ENCODE measurements around the gene BRPF1.
A peak's percentile ranks its signal among the peaks of the same experiment; 100 is the strongest.
"Not testable (repeated sequence)": the region's sequence is repeated elsewhere in the genome, so short reads cannot be mapped to it uniquely, and the experiment has no call there.

Gene BRPF1

DNA sequence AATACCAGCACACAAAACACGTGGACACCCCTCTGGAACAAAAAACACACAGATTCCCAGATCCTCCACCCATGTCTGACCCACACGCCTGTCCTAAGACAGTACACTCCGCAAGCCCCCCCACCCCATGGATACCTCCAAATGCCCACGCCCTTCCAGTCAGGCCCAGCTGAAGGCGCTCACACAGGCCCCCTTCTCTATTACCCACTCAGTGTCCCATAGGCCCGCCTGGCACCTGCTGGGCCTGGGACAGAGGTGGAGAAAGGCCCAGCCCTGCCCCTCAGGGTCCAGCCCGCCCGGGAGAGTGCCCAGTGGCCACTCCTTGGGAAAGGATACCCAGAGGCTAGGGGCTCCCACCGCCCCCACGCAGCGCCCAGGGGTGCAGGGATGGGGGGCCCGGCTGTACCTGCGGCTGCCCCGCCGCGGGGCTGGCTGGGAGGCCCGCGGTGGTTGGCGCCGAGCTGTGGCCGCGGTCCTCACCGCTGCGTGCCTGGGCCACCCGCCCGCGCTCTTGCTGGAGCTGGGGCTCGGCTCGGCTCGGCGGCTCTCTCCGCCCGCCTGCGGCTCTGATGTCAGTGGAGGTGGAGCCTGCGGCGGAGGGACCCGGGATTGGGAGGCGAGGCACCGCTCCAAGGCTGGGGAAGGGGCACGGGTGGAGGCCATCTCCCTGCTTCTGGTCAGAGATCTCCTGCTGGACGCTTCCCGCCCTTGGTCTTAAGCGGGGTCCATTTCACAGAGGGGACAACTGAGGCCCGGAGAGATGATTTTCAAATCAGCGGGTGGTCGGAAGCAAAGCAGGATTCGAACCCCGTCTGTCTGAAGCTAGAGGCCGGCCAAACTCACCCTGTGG lies 38.1 kb downstream of the BRPF1 start, which contains the start of gene CAMK1:
TSS of gene CAMK1 (minus strand) at position 522 of the 850 bp plus-strand sequence. CDS start 2,198 bp downstream, outside the sequence.
- peak; percentile 78 for DNase-seq (ENCODE audit: low spot score)

DNA sequence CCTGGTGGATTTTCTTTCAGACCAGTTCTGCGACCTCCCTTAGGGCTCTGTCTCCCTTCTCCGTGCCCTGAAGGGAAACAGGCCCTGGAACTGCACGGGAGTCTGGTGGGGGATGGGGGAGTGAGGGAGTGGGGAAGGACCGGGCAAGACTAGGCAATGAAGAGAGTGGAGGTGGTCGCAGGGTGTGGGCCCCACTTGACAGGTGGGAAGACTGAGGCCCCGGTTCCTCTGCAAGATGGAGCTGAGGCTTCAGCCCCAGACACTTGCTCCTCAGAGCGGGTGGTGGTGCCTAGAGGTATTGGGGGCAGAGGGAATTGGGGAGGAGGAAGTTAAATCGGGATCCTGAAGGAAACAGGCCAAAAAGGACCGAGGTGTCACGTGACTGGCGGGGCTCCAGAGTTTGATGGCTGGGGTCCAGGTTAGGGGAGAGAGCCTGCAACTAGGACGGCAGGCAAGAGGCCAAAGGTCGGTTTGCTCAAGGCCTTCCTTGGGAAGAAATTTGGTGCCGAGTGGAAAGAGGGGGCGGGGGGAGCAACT lies 38.8 kb downstream of the BRPF1 start:
- DNase-seq (ENCODE audit: low spot score), result no peak

DNA sequence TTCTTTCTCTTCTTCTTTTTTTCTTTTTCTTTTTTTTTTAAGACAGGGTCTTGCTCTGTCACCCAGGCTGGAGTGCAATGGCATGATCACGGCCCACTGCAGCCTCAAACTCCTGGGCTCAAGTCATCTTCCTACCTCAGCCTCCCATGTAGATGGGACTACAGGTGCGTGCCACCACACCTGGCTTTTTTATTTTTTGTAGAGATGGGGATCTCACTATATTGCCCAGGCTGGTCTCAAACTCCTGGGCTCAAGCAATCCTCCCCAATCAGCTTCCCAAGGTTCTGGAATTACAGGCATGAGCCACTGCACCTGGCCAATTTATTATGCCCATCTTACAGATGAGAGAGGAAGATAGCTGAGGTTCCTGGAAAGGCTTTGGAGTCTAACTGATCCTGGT lies 39.5 kb downstream of the BRPF1 start:
- not testable (repeated sequence) for DNase-seq (ENCODE audit: low spot score)

DNA sequence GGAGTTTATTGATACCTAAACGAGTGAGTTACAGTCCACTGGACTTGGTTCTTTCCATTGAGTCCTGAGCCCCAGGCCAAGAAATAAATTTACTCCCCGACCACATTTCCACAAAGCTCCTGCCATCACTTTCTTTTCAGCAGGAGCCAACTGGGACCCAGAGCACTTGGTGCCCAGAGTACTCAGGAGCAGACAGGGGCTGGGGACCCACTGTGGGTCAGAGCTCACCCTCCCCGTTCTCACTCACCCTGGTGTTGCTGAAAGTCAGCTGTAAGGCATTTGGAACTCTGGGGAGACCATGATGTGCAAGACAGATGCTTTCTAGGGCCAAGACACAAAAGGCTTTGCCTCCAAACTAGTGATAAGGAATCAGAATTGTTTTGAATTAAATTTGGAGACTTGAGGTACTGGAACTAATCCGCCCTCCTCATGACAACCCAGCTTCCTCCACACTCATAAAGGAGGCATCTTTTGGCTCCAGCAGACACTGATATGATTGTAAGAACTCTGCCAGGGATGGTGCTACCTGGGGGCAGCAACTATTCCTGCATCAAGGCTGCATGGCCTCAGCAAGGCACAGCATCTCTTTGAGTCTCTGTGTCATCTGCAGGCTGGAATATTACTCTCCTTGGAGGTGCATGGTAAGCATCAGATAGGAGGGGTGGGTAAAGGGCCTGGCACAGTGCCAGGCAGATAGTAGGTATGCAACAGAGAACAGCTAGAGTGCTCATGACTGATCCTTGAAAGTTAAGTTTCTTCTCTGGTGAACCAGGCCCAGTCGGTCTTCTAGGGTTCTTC lies 45.6 kb downstream of the BRPF1 start:
- DNase-seq (ENCODE audit: low spot score), result no peak

DNA sequence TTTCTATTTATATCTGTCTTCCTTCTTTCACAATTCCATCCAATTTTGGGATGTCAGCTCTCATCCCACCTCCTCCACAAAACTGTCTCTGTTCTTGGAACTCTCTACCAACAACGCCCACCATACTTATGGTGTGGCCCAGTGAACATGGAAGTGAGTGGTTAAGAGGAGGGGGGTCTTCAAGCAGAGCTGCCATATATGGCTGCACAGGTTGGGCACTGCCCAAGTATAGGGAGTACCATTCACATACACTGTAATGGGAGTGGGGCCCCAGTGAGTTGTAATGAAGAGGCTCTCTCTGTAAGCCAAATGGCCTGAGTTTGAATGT lies 46.1 kb downstream of the BRPF1 start:
- DNase-seq (ENCODE audit: low spot score), result no peak

DNA sequence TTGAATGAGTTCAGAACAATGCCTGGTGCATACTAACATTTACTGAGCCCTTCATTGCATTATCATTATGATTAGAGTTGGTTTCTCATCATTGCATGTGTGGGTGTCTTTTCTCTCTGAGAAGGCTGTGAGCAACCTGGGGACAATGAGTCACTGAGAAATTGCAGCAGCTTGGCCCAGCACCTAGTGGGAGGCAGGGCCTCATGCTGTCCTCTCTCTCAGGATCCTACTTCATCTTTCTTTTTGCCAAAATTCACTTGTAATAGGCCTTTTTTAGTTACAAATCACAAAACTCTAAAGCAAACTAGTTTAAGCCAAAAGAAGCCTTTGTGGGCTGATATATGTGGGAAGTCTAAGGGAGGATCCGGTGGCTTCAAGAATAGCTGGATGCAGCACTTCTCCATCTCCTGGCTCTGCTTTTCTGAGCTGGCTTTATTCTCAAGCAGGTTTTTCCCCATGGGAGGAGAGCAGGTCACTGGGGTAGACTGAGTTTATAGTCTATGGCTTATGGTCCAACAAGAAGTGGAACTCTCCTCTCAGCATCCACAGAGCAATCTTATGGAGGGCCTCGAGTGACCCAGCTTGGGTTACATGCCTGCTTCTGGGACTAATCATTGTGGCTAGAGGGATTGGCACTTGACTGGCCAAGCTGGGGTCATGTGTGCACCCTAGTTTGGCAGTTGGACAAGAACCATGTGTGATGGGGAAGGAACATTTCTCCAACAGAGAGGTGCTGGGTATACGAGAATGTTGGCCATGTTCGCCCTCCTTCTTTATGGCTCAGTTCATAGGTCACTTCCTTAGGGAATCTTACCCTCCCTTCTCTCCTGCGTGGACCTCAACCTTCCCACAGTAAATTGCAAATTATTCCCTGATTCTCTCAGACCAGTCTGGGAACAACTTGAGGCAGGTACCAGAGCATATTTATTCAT lies 46.9 kb downstream of the BRPF1 start:
- DNase-seq (ENCODE audit: low spot score), result no peak

DNA sequence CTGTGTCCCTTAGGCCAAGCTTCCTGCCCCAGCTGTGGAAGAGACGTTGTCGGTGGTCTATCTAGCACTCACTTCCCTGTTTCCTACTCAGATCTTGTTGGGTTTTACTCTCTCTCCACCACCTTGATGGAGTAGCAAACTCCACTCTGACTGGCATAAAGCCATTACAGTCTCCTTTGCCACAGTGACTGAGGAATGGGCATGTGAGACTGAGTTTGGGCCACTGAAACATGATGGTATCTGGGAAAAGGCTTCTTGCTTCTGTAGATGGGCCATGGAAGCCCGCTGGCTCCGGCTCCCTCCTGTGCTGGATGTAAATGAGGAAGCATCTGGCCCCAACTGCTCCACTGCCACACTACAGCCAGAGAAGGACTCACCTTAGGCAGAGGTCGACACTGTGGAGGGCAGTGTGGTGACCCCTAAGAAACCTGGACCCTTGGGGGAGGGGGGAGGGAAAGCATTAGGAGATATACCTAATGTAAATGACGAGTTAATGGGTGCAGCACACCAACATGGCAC lies 47.6 kb downstream of the BRPF1 start:
- peak; percentile 45 for DNase-seq (ENCODE audit: low spot score)

DNA sequence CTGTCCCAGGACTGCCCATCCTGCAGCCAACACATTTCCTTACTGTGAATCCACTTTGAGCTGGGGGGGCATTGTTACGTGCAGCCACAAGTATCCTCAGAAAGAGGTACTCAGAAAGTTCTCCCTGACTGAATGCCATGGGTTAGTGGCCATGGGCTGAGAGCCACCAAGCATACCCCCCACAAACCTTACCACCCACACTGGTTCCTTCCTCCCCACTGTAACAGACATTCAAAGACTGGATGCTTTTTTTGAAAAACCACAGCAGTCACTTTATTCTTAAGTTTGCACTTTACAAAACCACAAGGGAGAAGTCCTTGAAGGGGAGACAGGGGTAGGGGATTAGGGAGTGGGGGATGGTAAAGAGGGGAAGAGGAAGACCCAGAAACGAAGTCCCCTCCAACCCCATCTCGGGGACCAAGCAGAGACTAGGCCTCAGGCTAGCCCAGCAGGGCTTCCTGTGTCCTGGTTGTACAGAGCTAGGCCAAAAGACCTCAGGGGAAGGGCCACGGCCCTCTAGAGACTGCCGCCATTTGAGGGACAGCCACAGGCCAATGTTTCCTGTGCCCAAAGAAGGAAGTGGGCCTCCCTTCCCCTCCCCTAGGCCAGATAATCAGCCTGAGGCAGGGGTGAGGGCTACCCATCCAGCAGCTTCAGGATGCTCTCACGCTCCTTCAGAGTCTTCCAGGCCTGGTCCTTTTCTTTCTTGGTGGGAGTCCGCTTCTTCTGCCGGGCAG lies 48.4 kb downstream of the BRPF1 start:
- DNase-seq (ENCODE audit: low spot score), result peak; percentile 78

DNA sequence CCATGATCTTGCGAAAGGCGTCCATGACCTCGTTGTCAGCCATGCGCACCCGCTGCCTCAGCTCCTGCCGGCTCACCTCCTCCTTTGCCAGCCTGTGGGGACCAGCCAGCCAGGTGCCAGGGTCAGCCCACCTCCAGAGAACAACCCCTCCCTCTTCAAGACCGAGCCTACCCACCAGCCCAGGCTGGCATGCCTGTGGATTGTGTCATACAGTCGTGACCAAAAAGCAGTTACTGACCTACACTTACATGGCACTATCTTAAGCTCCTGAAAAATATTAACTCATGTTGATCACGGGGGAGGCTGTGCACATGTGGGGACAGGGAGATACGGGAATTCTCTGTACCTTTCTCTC lies 48.9 kb downstream of the BRPF1 start:
- peak; percentile 36 for DNase-seq (ENCODE audit: low spot score)

DNA sequence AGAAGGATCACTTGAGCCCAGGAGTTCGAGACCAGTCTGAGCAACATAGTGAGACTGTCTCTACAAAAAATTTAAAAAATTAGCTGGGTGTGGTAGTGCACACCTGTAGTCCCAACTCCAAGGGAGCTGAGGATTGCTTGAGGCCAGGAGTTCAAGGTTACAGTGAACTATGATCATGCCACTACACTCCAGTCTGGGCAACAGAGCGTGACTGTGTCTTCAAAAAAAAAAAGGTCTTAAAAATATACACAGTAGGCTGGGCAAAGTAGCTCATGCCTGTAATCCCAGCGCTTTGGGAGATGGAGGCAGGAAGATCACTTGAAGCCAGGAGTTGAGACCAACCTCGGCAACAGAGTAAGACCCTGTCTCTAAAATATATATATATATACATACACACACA lies 49.4 kb downstream of the BRPF1 start:
- no peak for DNase-seq (ENCODE audit: low spot score)

DNA sequence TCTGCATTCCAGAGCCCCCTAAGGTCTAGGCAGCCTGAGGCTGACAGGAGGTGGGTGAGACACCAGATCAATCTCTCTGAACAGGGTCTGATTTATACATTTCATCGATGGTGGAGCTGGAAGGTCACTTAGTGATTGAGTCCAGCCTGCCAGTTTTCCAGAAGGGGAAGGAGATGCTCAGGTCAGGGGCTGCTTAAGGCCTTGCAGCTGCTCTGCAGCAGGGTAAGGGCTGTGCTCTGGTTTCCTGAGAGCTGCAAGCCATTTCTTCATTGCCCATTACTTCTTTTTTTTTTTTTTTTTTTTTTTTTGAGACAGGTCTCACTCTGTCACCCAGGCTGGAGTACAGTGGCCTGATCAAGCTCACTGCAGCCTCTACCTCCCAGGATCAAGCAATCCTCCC lies 50.0 kb downstream of the BRPF1 start:
- DNase-seq (ENCODE audit: low spot score), result no peak

DNA sequence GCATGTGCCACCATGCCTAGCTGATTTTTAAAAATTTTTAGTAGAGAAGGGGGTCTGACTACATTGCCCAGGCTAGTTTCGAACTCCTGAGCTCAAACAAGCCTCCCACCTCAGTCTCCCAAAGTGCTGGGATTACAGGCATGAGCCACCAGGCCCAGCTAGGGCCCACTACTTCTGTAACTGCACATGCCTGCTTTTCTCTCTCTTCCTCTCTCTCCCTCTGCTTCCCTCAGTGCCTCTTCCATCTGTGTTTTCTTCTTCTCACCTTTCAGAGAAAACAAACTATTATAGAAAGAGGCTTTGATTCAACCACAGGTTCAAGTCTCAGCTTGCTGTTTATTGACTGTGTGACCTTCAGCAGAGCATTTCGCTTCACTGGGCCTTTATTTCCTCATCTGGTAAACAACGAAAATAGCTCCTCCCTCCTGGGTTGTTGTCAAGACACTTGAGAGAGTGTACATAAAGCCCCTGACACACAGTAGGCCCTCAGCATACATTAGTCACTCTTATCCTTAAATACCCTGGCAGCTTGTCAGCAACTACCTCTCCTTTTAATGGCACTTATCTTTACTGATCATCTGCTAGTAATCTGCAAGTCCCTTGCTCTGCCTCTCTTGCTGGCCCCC lies 50.6 kb downstream of the BRPF1 start:
- no peak for DNase-seq (ENCODE audit: low spot score)

DNA sequence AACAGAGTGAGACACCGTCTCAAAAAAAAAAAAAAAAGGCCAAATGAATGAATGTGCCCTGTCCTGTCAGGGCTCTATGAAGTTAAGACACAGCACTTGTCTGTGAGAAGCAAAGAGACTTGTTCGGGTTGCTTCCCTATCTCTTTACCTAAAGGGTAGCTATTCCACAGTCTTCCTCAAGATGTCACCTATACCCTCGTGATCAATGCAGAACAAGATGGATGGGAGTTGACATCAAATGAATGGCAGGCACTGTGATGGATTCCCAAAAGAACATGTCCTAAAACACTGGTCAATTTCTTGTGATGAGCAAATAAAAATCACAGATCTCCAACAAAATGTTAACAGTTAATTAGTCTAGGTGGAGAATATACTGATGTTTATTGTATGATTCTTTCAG lies 51.2 kb downstream of the BRPF1 start:
- DNase-seq (ENCODE audit: low spot score), result peak; percentile 32

DNA sequence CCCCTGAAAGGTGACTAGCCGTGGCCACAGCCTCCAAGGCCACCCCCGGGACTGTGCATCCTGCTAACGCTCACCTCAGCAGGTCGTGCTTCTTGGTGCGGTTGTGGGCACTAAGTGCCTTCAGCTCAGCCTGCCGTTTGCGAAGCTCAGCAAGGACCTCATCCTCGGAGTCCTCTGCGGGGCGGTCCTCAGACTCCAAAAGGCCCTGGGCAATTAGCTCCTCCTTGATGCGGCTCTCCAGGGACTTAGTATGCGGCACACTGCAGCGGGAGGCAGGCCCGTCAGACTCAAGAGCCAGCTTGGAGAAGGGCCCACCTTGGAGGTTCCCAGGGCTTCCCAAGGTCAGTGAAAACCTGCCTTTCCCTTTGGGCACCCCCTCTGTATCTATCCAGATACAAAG lies 52.4 kb downstream of the BRPF1 start:
- no peak for DNase-seq (ENCODE audit: low spot score)

DNA sequence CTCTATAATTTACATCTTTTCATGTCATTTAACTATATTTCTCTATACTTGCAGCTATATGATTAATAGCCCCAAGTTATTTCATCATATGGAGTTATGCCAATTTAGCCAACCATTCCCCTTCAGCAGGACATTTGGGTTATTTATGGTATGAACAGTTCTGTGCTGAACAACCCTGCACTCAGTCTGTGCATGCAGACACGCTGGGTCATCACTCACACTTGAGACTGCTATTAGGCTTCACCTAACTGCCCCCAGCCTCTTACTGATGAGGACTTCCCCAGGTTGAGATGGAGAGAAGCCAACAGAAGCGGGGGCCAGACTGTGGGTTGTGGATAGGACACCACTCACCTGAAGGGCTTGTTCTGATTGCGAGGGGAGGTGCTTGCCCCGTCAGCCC lies 53.4 kb downstream of the BRPF1 start:
- no peak for DNase-seq (ENCODE audit: low spot score)

DNA sequence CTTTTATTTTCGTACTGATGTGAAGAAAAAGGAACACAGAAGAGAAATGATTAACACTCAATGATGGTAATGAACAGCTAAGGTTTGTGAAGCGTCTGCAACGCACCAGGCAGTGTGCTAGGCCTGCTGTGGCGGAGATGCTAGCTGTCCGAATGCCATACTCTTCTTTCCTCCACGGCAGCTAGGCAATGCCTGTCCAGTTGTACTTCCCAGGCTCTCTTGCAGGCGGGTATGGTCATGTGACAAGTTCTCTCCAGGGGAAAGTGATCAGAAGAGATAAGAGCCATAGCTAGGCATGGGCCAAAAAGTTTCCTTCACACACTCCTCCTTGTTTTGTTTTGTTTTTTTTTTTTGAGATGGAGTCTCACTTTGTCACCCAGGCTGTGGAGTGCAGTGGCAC lies 54.1 kb downstream of the BRPF1 start:
- no peak for DNase-seq (ENCODE audit: low spot score)

DNA sequence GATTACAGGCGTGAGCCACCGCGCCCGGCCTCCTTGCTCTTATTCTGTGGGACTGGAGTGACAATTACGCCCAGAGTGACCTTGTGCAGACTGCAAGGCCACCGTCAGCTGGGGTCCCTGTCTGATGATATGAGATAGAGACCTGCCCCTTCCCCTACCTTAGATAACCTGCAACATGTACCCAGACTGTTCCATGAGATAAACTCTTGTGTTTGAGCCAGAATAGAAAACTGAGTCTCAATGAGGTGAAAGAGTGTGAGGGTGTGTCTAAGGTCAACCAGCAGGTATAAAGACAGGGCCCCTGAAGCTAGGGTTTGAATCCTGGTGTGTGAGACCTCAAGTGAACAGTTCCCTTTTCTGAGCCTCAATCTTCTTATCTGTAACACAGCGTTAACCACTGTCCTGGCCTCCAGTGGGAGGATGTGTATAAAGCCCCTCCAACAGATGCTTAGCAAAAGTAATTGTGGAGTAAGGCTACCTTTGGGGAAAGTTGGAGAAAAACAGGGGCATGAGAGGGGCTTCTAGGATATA lies 54.7 kb downstream of the BRPF1 start:
- no peak for DNase-seq (ENCODE audit: low spot score)

DNA sequence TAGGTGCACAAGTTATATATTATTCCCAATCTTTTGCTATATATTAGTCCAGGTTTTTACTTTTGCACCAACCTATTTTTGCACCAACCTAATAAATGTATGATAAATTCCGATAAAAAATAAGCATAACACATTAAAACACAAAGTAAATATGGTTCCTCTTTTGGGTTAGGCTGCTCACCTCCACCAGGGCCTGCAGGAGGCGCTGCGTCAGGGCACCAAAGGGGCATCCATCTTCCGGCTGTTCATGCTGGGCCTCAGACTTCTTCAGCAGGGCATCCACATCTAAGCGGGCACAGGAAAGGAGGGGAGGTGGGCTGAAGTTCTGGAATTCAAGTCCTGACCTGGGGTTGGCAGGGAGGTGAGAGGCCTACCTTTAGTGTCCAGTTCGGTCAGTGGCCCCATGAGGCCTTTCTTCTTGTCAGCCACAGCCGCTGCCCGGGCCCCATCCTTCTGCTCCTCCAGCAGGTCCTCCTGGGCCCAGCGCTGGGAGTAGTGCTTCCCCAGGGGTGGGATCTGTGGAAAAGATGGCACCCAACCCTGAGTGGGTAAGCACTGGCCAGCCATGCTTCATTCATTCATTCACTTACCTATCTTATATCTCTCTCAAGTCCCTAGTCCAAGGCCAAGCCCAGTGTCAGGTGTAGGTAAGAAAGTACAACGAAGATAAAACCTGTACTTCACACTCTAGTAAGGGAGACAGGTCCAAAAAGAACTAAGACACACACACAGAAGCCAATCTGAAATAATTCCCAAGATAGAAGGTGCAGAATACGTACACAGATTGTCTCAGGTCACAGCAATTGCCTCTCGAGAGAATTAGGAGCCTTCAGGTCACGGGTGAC lies 55.5 kb downstream of the BRPF1 start:
- no peak for DNase-seq (ENCODE audit: low spot score)

DNA sequence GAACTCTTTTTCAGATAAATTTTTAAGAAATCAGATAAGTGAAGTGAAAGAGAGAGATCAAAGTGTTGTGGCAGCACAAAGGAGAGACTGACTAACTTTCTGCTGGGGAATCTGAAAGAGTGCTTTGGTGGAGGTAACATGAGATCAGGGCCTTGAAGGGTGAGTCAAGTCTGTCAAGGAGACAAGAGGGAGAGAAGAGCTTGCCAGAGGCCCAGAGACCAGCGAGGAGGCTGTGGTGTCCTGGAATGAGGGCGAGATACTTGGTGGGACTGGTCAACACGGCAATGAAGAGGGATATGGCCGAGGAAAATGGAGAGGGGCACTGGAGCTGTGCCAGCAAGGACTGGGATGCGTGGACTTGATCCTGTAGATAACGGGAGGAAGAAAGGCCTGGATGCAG lies 56.2 kb downstream of the BRPF1 start:
- DNase-seq (ENCODE audit: low spot score), result no peak
